ENCODE results near the gene TMIGD2.

TMIGD2 gene

GRCh38 chr19:4329858-4330257 lies 27.7 kb upstream of the TMIGD2 start:
- no peak for TF ChIP-seq GATA2 (IDR thresholded peaks at IDR 0.05; ENCODE audit: low read depth, low read length)
- no peak for TF ChIP-seq GATA3 (IDR thresholded peaks at IDR 0.05; ENCODE audit: low read depth, low read length)

- TF ChIP-seq GATA3 (IDR thresholded peaks at IDR 0.05; ENCODE audit: low read depth, low read length) (no peak), GATA2 (IDR thresholded peaks at IDR 0.05; ENCODE audit: low read depth, low read length) (no peak)
These were observed 26.2 kb upstream of the TMIGD2 start for GRCh38 chr19:4328243-4328990.

DNA sequence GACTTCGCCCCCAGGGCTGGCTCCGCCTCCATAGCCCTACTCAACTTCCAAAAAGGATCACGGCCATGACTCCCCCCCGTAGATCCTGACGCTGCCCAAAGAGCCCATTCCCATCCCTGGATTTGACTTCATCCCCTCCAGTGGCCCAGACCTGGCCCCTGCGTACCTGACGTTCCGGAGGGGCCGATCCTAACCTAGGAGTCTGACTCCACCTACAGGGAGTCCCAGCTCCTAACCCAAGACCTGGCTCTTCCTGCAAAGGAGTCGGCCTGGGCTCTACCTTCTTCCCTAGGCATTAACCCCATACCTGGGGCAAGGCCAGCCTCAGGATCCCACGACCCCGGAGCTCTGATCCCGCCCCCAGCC lies 25.7 kb upstream of the TMIGD2 start:
- TF ChIP-seq GATA3 (IDR thresholded peaks at IDR 0.05; ENCODE audit: low read depth, low read length) (no peak), GATA2 (IDR thresholded peaks at IDR 0.05; ENCODE audit: low read depth, low read length) (no peak)

- TF ChIP-seq GATA2 (IDR thresholded peaks at IDR 0.05; ENCODE audit: low read depth, low read length) (no peak), GATA3 (IDR thresholded peaks at IDR 0.05; ENCODE audit: low read depth, low read length) (no peak)
These were observed 25.2 kb upstream of the TMIGD2 start for GRCh38 chr19:4327252-4327876.

- TF ChIP-seq GATA3 (IDR thresholded peaks at IDR 0.05; ENCODE audit: low read depth, low read length), result no peak
These were observed 24.7 kb upstream of the TMIGD2 start for GRCh38 chr19:4326837-4327251.

- TF ChIP-seq GATA2 (IDR thresholded peaks at IDR 0.05; ENCODE audit: low read depth, low read length) (no peak), GATA3 (IDR thresholded peaks at IDR 0.05; ENCODE audit: low read depth, low read length) (no peak)
These were observed 24.1 kb upstream of the TMIGD2 start for GRCh38 chr19:4326215-4326836.

- TF ChIP-seq GATA2 (IDR thresholded peaks at IDR 0.05; ENCODE audit: low read depth, low read length) (no peak), GATA3 (IDR thresholded peaks at IDR 0.05; ENCODE audit: low read depth, low read length) (no peak)
These were observed 22.0 kb upstream of the TMIGD2 start for GRCh38 chr19:4324228-4324627.

- TF ChIP-seq GATA3 (IDR thresholded peaks at IDR 0.05; ENCODE audit: low read depth, low read length) (no peak), GATA2 (IDR thresholded peaks at IDR 0.05; ENCODE audit: low read depth, low read length) (no peak)
These were observed 21.5 kb upstream of the TMIGD2 start for GRCh38 chr19:4323692-4324091.

DNA sequence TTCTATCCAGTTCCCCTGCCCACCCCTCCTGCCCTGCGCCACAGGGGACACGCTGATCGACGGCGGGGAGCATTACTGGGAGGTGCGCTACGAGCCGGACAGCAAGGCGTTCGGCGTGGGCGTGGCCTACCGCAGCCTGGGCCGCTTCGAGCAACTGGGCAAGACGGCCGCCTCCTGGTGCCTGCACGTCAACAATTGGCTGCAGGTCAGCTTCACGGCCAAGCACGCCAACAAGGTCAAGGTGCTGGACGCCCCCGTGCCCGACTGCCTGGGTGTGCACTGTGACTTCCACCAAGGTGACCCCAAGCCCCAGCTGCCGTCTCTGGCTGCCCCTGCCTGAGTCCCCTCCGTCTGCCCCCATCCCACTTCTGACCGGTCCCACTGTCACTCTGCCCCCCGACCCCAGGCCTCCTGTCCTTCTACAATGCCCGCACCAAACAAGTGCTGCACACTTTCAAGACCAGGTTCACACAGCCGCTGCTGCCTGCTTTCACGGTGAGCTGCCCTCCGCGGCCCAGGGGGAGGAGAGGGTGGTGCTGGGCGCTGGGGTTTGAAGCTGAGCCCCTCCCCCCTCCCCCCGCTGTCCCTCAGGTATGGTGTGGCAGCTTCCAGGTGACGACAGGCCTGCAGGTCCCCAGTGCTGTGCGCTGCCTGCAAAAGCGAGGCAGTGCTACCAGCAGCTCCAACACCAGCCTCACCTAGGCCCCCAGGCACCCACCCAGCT lies 20.9 kb upstream of the TMIGD2 start:
- TF ChIP-seq GATA2 (IDR thresholded peaks at IDR 0.05; ENCODE audit: low read depth, low read length) (no peak), GATA3 (IDR thresholded peaks at IDR 0.05; ENCODE audit: low read depth, low read length) (no peak)

DNA sequence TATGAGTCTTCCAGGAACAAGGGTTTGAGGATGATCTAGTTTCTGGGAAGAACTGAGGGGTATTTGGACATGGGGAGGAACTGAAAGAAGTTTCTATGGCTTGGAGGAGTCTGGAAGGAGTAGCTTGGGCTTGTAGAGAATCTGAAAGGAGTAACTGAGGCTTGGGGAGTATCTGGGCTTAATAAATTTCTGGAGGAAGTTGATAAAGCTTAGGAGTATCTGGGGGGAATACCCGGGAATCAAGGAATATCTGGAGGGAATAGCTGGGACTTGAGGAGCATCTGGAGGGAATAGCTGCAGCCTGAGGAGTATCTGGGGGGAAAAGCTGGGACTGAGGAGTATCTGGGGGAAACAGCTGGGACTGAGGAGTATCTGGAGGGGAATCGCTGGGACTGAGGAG lies 18.2 kb upstream of the TMIGD2 start:
- TF ChIP-seq GATA3 (IDR thresholded peaks at IDR 0.05; ENCODE audit: low read depth, low read length) (no peak), GATA2 (IDR thresholded peaks at IDR 0.05; ENCODE audit: low read depth, low read length) (no peak)

GRCh38 chr19:4319067-4319718 lies 17.0 kb upstream of the TMIGD2 start:
- no peak for TF ChIP-seq GATA2 (IDR thresholded peaks at IDR 0.05; ENCODE audit: low read depth, low read length)
- TF ChIP-seq GATA3 (IDR thresholded peaks at IDR 0.05; ENCODE audit: low read depth, low read length), result no peak

DNA sequence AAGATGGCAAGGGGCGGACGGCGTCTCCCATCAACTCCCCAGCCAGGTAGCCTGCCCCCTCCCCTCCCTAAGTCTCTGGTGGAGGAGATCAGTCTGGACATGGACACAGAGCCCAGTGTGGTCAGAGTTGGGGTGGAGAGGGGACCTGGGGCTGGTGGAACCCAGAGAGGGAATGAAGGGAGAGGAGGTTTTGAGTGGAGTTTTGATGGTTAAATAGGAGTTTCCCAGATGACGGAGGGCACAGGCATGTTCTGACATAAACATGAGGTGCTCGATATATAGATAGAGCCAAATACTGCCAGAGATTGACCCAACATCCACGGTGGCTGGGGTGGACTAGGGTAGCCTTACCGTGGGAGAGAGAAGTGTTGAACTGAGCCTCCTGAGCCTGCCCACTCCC lies 16.3 kb upstream of the TMIGD2 start:
- TF ChIP-seq GATA3 (IDR thresholded peaks at IDR 0.05; ENCODE audit: low read depth, low read length), result no peak
- no peak for TF ChIP-seq GATA2 (IDR thresholded peaks at IDR 0.05; ENCODE audit: low read depth, low read length)

- TF ChIP-seq GATA3 (IDR thresholded peaks at IDR 0.05; ENCODE audit: low read depth, low read length) (no peak), GATA2 (IDR thresholded peaks at IDR 0.05; ENCODE audit: low read depth, low read length) (no peak)
These were observed 14.8 kb upstream of the TMIGD2 start for GRCh38 chr19:4316956-4317355.

Measured in SH-SY5Y (cell line).